CD14-positive monocyte (primary cell): Measurements from ENCODE around the gene MEIS1. TPM values are rescaled to one million over a fixed set of nuclear protein-coding genes. Genes with fewer than 3 reads are reported as not detected.
A peak's percentile ranks its signal among the peaks of the same experiment; 100 is the strongest.

ENCODE experiments used
- DNase-seq, 3 donors: peaks; one replicate each; pipeline ENCODE4 v3.0.0-alpha.2; 2011 to 2022
- H2AFZ ChIP-seq: 2 replicates; pipeline ENCODE4 v1.6.0; 2012; ENCODE audit warnings: mild to moderate bottlenecking, low read depth, low read length, inconsistent platforms; ENCODE audit not compliant: insufficient read depth, poor library complexity, severe bottlenecking
- H3K27ac ChIP-seq, 2 donors: 1 replicate in 1 of 2; 2 replicates in 1 of 2; pipeline ENCODE4 v1.5.1; 2012 to 2013; ENCODE audit warnings: low read length in 2 of 2, control low read depth in 1 of 2, inconsistent platforms in 1 of 2, low read depth in 1 of 2, mild to moderate bottlenecking in 1 of 2
- H3K27me3 ChIP-seq, 2 donors: one replicate each; pipeline versions ENCODE4 v1.6.0 to v1.6.1; 2011 to 2013; ENCODE audit warnings: low read length in 2 of 2; ENCODE audit not compliant: control insufficient read depth in 2 of 2, insufficient read depth in 2 of 2
- H3K36me3 ChIP-seq, 2 donors: replicated peaks in 1 of 2; 1 replicate in 1 of 2; 2 replicates in 1 of 2; pipeline versions ENCODE4 v1.5.1 to v1.6.1; 2012 to 2013; ENCODE audit warnings: low read length in 2 of 2, control low read depth in 1 of 2, inconsistent platforms in 1 of 2, mild to moderate bottlenecking in 1 of 2; ENCODE audit not compliant: insufficient read depth in 2 of 2, control insufficient read depth in 1 of 2
- H3K4me1 ChIP-seq, 2 donors: 1 replicate in 1 of 2; 2 replicates in 1 of 2; pipeline versions ENCODE4 v1.5.1 to v1.6.1; 2012 to 2013; ENCODE audit warnings: low read length in 2 of 2, control low read depth in 1 of 2, inconsistent platforms in 1 of 2, mild to moderate bottlenecking in 1 of 2, moderate library complexity in 1 of 2; ENCODE audit not compliant: insufficient read depth in 2 of 2, control insufficient read depth in 1 of 2
- H3K4me2 ChIP-seq: replicated peaks from 2 replicates; pipeline ENCODE3; 2012; ENCODE audit warnings: low read length, moderate library complexity, mild to moderate bottlenecking; ENCODE audit not compliant: poor library complexity, severe bottlenecking; ENCODE audit errors: extremely low read depth
- H3K4me3 ChIP-seq, 3 experiments: fragments of 200-600 bp in 1 of 3; sonication (generic) in 1 of 3; replicated peaks in 1 of 3; 1 replicate in 2 of 3; 2 replicates in 1 of 3; pipeline ENCODE4 v1.5.1; 2011 to 2013; ENCODE audit warnings: low read length in 3 of 3, mild to moderate bottlenecking in 3 of 3, control low read depth in 2 of 3, low read depth in 2 of 3, inconsistent platforms in 1 of 3, moderate library complexity in 1 of 3
- H3K79me2 ChIP-seq: 2 replicates; pipeline ENCODE4 v1.6.0; 2012; ENCODE audit warnings: mild to moderate bottlenecking, control low read depth, inconsistent platforms, low read length, moderate library complexity; ENCODE audit not compliant: insufficient read depth
- H3K9ac ChIP-seq: 2 replicates; pipeline ENCODE4 v1.6.0; 2017; ENCODE audit warnings: low read length, mild to moderate bottlenecking; ENCODE audit not compliant: insufficient read depth, poor library complexity, severe bottlenecking
- H3K9me3 ChIP-seq, 2 donors: replicated peaks in 1 of 2; 1 replicate in 1 of 2; 2 replicates in 1 of 2; pipeline versions ENCODE4 v1.5.1 to v1.6.1; 2012 to 2013; ENCODE audit warnings: low read length in 2 of 2, control low read depth in 1 of 2; ENCODE audit not compliant: control insufficient read depth in 1 of 2, insufficient read depth in 1 of 2
- H4K20me1 ChIP-seq: 2 replicates; pipeline ENCODE4 v1.6.0; 2012; ENCODE audit warnings: mild to moderate bottlenecking, low read length, control low read depth, moderate library complexity; ENCODE audit not compliant: insufficient read depth
- H3K27ac Mint-ChIP-seq, 7 donors: one replicate each; pipeline ENCODE4 v1.8.0; 2020; ENCODE audit warnings: mild to moderate bottlenecking in 7 of 7, mixed read lengths in 7 of 7, moderate library complexity in 6 of 7, inconsistent platforms in 2 of 7
- H3K27me3 Mint-ChIP-seq, 3 donors: one replicate each; pipeline ENCODE4 v1.8.0; 2021 to 2022; ENCODE audit warnings: low read depth in 3 of 3, mild to moderate bottlenecking in 3 of 3, mixed read lengths in 3 of 3, moderate library complexity in 3 of 3, inconsistent platforms in 1 of 3
- H3K36me3 Mint-ChIP-seq, 2 donors: one replicate each; pipeline ENCODE4 v1.8.0; 2020; ENCODE audit warnings: mixed read lengths in 2 of 2, inconsistent platforms in 1 of 2, mild to moderate bottlenecking in 1 of 2
- H3K4me1 Mint-ChIP-seq: one replicate; pipeline ENCODE4 v1.8.0; 2020; ENCODE audit warnings: mild to moderate bottlenecking, mixed read lengths
- H3K4me3 Mint-ChIP-seq, 2 donors: one replicate each; pipeline ENCODE4 v1.8.0; 2020; ENCODE audit warnings: mild to moderate bottlenecking in 2 of 2, mixed read lengths in 2 of 2, moderate library complexity in 1 of 2
- H3K9me3 Mint-ChIP-seq, 7 donors: one replicate each; pipeline ENCODE4 v1.8.0; 2020 to 2022; ENCODE audit warnings: mixed read lengths in 7 of 7, mild to moderate bottlenecking in 6 of 7, moderate library complexity in 6 of 7, inconsistent platforms in 2 of 7
- CTCF ChIP-seq: fragments of 200-600 bp; IDR thresholded peaks from one replicate; pipeline ENCODE4 v1.8.0; 2022; ENCODE audit warnings: antibody characterized with exemption, mild to moderate bottlenecking
- WGBS: methylation state at CpG from one replicate; pipeline ENCODE4 v1.1.5; 2013; ENCODE audit warnings: missing lambda C conversion rate; ENCODE audit not compliant: insufficient coverage; 5-methylcytosine and 5-hydroxymethylcytosine counted together
- intact Hi-C, 2 donors: fragments of 100-400 bp; cut with micrococcal nuclease; formaldehyde crosslinking; loops; one replicate each; pipeline versions ENCODE4 v1.15.0 to v1.15.1; 2023
- polyA plus RNA-seq, 3 donors: library from polyadenylated mRNA; depleted of rRNA in 1 of 3; unstranded in 2 of 3; stranded (reverse) in 1 of 3; fragments of 300-500 nt in 2 of 3; fragments of >200 nt in 1 of 3; fragmentation: Illumina TruSeq in 2 of 3; gene quantifications; 1 replicate in 2 of 3; 2 replicates in 1 of 3; pipeline ENCODE4 v1.2.3, GENCODE V29; 2012 to 2021

Gene MEIS1
- polyA plus RNA-seq, 3 donors = 0.09 to 0.40 TPM; not detected in 1

GRCh38 chr2:66446941-66447340 lies 12.0 kb downstream of the MEIS1 start:
- no peak overlapping the region for H3K27ac Mint-ChIP-seq
- Histone ChIP-seq H3K4me1 (peaks cover 18 to 28% of the 10 kb centered on the region in 2 donors), H3K9ac (no peak overlapping the region), H3K36me3 (no peaks in the 10 kb centered on the region), H3K27ac (no peak overlapping the region), H4K20me1 (no peaks in the 10 kb centered on the region), H3K4me2 (peak overlapping the region; percentile 79), H3K79me2 (no peaks in the 10 kb centered on the region), H3K9me3 (peaks cover 0 to 22% of the 10 kb centered on the region in 2 donors), H2AFZ (peak overlapping the region; percentile 75), H3K4me3 (peak overlapping the region in 1 of 3 experiments; percentile 72), H3K27me3 (peaks cover 42 to 63% of the 10 kb centered on the region in 2 donors)
- no peak for TF ChIP-seq CTCF
- peaks cover 29% of the 10 kb centered on the region for H3K4me1 Mint-ChIP-seq
- H3K27me3 Mint-ChIP-seq = peaks cover 52 to 59% (median 56%) of the 10 kb centered on the region in 3 donors
- peak overlapping the region in 1 of 2 donors; percentile 90 for H3K4me3 Mint-ChIP-seq
- H3K9me3 Mint-ChIP-seq = peaks cover 0 to 8% (median 2%) of the 10 kb centered on the region in 7 donors
- no peak for DNase-seq
- intact Hi-C loops = no loop called here
- 24% methylated on average over 4 of the region's 8 CpGs for WGBS
- H3K36me3 Mint-ChIP-seq = peaks cover 3% of the 10 kb centered on the region in 2 donors

GRCh38 chr2:66447677-66448076 lies 12.8 kb downstream of the MEIS1 start:
- H3K4me3 ChIP-seq = no peak overlapping the region
- peaks cover 18 to 28% of the 10 kb centered on the region in 2 donors for H3K4me1 ChIP-seq
- no peak overlapping the region for H3K9ac ChIP-seq
- Mint-ChIP-seq H3K27ac (no peak overlapping the region), H3K27me3 (peaks cover 46 to 53% (median 49%) of the 10 kb centered on the region in 3 donors), H3K4me1 (peaks cover 29% of the 10 kb centered on the region), H3K9me3 (peaks cover 0 to 8% (median 2%) of the 10 kb centered on the region in 7 donors), H3K4me3 (peak overlapping the region in 1 of 2 donors; percentile 65), H3K36me3 (peaks cover 1 to 3% of the 10 kb centered on the region in 2 donors)
- H3K79me2 ChIP-seq = no peaks in the 10 kb centered on the region
- no peak overlapping the region for H2AFZ ChIP-seq
- peaks cover 0 to 22% of the 10 kb centered on the region in 2 donors for H3K9me3 ChIP-seq
- peaks cover 35 to 56% of the 10 kb centered on the region in 2 donors for H3K27me3 ChIP-seq
- DNase-seq = no peak
- H4K20me1 ChIP-seq = no peaks in the 10 kb centered on the region
- H3K27ac ChIP-seq = no peak overlapping the region
- no peak overlapping the region for H3K4me2 ChIP-seq
- no peaks in the 10 kb centered on the region for H3K36me3 ChIP-seq
- WGBS = no CpG with 5 or more reads among the region's 2 CpGs
- no peak for TF ChIP-seq CTCF
- intact Hi-C loops = no loop called here
